Activated CD4-positive, CD25-positive, alpha-beta regulatory T cell treated with anti-CD3 and anti-CD28 coated beads, Interleukin-2, amount 50 U/mL, for 72 hours (primary cell): ENCODE results near the gene CTBP2.
A peak's percentile ranks its signal among the peaks of the same experiment; 100 is the strongest.
"Not testable (repeated sequence)": the region's sequence is repeated elsewhere in the genome, so short reads cannot be mapped to it uniquely, and the experiment has no call there.

Source experiments
- DNase-seq: peaks from one replicate; pipeline ENCODE4 v3.0.0; 2021

The CTBP2 gene

GRCh38 chr10:125060482-125060825 is 99.9 kb downstream of the CTBP2 start:
- DNase-seq: no peak

GRCh38 chr10:125060026-125060425 is 100.3 kb downstream of the CTBP2 start:
- DNase-seq: no peak

- DNase-seq: not testable (repeated sequence)
These were observed 101.0 kb downstream of the CTBP2 start for GRCh38 chr10:125059348-125059747.

- no peak for DNase-seq
These were observed 103.0 kb downstream of the CTBP2 start for GRCh38 chr10:125057158-125058001.

- no peak for DNase-seq
These were observed 103.9 kb downstream of the CTBP2 start for GRCh38 chr10:125056161-125057132.

- DNase-seq: no peak
These were observed 104.9 kb downstream of the CTBP2 start for GRCh38 chr10:125055446-125055845.

GRCh38 chr10:125054669-125055268 is 105.6 kb downstream of the CTBP2 start:
- DNase-seq: no peak

- DNase-seq: no peak
These were observed 106.1 kb downstream of the CTBP2 start for GRCh38 chr10:125054216-125054615.

- DNase-seq: no peak
These were observed 108.2 kb downstream of the CTBP2 start for GRCh38 chr10:125052146-125052545.

- DNase-seq: no peak
These were observed 110.0 kb downstream of the CTBP2 start for GRCh38 chr10:125050383-125050782.

GRCh38 chr10:125049216-125049881 is 111.0 kb downstream of the CTBP2 start:
- no peak for DNase-seq

GRCh38 chr10:125048094-125048864 is 112.1 kb downstream of the CTBP2 start:
- DNase-seq: peak; percentile 73

- DNase-seq: no peak
These were observed 116.3 kb downstream of the CTBP2 start for GRCh38 chr10:125043841-125044658.

GRCh38 chr10:125041856-125042506 is 118.4 kb downstream of the CTBP2 start:
- no peak for DNase-seq

GRCh38 chr10:125039354-125039769 is 121.0 kb downstream of the CTBP2 start:
- no peak for DNase-seq

- DNase-seq: no peak
These were observed 121.7 kb downstream of the CTBP2 start for GRCh38 chr10:125038637-125039036.

GRCh38 chr10:125037145-125037877 is 123.1 kb downstream of the CTBP2 start:
- DNase-seq: no peak

GRCh38 chr10:125035588-125036295 is 124.6 kb downstream of the CTBP2 start:
- DNase-seq: no peak

- DNase-seq: no peak
These were observed 125.2 kb downstream of the CTBP2 start for GRCh38 chr10:125035136-125035535.
